HepG2 (cell line): ENCODE data around the gene GAB3. TPM values are rescaled to one million over a fixed set of nuclear protein-coding genes. Genes with fewer than 3 reads are reported as not detected.

Source experiments
- ATAC-seq: fragments of 200-7000 bp; cut with Tn5 transposase; 3 replicates; pipeline ENCODE4 v1.9.1; 2020; ENCODE audit warnings: mild to moderate bottlenecking, moderate library complexity
- BruUV-seq: library from RNA; stranded (reverse); fragments of 400-500 nt; replicated peaks from 2 replicates; lab custom pipeline; 2021; lab: Mats Ljungman, UMichigan
- CTCF ChIA-PET: fragments of 300-600 bp; formaldehyde crosslinking; extraction: SDS; loops from one replicate; lab custom pipeline; 2021; ENCODE audit warnings: low total read pairs, inconsistent platforms, low intra/inter-chr PET ratio; lab: Yijun Ruan, JAX
- POLR2A ChIA-PET: fragments of 350-600 bp; sonication (Branson Sonifier 250); formaldehyde crosslinking; loops from one replicate; lab custom pipeline; 2020; ENCODE audit warnings: antibody characterized with exemption, inconsistent platforms; lab: Yijun Ruan, JAX
- DNase-seq: peaks from one replicate; pipeline ENCODE4 v3.0.0-alpha.2; 2015; ENCODE audit warnings: low spot score
- FAIRE-seq: peaks from 3 replicates; lab custom pipeline; 2011; peaks lifted over from hg19 to GRCh38; lab: Jason Lieb, UNC
- H2AFZ ChIP-seq: one replicate; pipeline ENCODE4 v1.6.1; 2011; ENCODE audit warnings: low read length, inconsistent platforms
- H3K27ac ChIP-seq: fragments of 300-600 bp; 3 replicates; pipeline ENCODE4 v1.8.0; 2011; ENCODE audit warnings: mixed run types, mild to moderate bottlenecking, mixed read lengths, low read length, inconsistent platforms; ENCODE audit not compliant: insufficient read depth; ENCODE audit errors: extremely low read length
- H3K27me3 ChIP-seq, 2 experiments: fragments of 200-600 bp in 1 of 2; 2 replicates in 1 of 2; 3 replicates in 1 of 2; pipeline versions ENCODE4 v1.6.0 to v1.8.0; 2011; ENCODE audit warnings: low read length in 2 of 2, mild to moderate bottlenecking in 2 of 2, moderate library complexity in 2 of 2, inconsistent platforms in 1 of 2; ENCODE audit not compliant: insufficient read depth in 2 of 2, control insufficient read depth in 1 of 2
- H3K36me3 ChIP-seq, 2 experiments: fragments of 200-600 bp in 1 of 2; replicated peaks in 1 of 2; 2 replicates in 1 of 2; 3 replicates in 1 of 2; pipeline versions ENCODE4 v1.5.1 to v1.8.0; 2011; ENCODE audit warnings: low read length in 2 of 2, inconsistent platforms in 1 of 2; ENCODE audit not compliant: insufficient read depth in 2 of 2, control insufficient read depth in 1 of 2
- H3K4me1 ChIP-seq: 2 replicates; pipeline ENCODE4 v1.5.1; 2012; ENCODE audit warnings: low read length, inconsistent platforms; ENCODE audit not compliant: insufficient read depth
- H3K4me2 ChIP-seq: 2 replicates; pipeline ENCODE4 v1.6.0; 2011; ENCODE audit warnings: low read depth, low read length, inconsistent platforms
- H3K4me3 ChIP-seq, 3 experiments: fragments of 200-600 bp in 1 of 3; sonication (generic), shearing (Covaris generic) in 1 of 3; replicated peaks in 1 of 3; 2 replicates each; pipeline ENCODE4 v1.5.1; 2011 to 2016; ENCODE audit warnings: low read length in 3 of 3, inconsistent platforms in 2 of 3, low read depth in 2 of 3, mild to moderate bottlenecking in 2 of 3, control low read depth in 1 of 3, mixed read lengths in 1 of 3; ENCODE audit not compliant: insufficient read depth in 1 of 3
- H3K79me2 ChIP-seq: one replicate; pipeline ENCODE4 v1.6.1; 2011; ENCODE audit warnings: low read length, inconsistent platforms; ENCODE audit not compliant: insufficient read depth
- H3K9ac ChIP-seq: 2 replicates; pipeline ENCODE4 v1.6.0; 2011; ENCODE audit warnings: mild to moderate bottlenecking, low read depth, low read length, inconsistent platforms; ENCODE audit not compliant: insufficient read depth
- H3K9me3 ChIP-seq: 2 replicates; pipeline ENCODE4 v1.5.1; 2012; ENCODE audit warnings: mild to moderate bottlenecking, low read length
- H4K20me1 ChIP-seq: 2 replicates; pipeline ENCODE4 v1.6.0; 2011; ENCODE audit warnings: inconsistent platforms, mild to moderate bottlenecking, low read length, moderate library complexity; ENCODE audit not compliant: insufficient read depth
- FOSL1 ChIP-seq: sonication (generic); formaldehyde crosslinking; IDR thresholded peaks from 2 replicates; pipeline ENCODE4 v1.9.0; 2021; ENCODE audit warnings: missing genetic modification reagents, borderline replicate concordance
- HNRNPL ChIP-seq: fragments of 200-400 bp; formaldehyde crosslinking; IDR thresholded peaks from 2 replicates; pipeline ENCODE4 v1.6.1; 2017; ENCODE audit warnings: mild to moderate bottlenecking, low read depth, low read length
- IRX3 ChIP-seq: sonication (generic); formaldehyde crosslinking; IDR thresholded peaks from 2 replicates; pipeline ENCODE4 v1.8.1; 2023; ENCODE audit warnings: mild to moderate bottlenecking, low read depth, missing genetic modification reagents, borderline replicate concordance
- KDM1A ChIP-seq: IDR thresholded peaks from 2 replicates; pipeline ENCODE4 v1.6.1; 2016; ENCODE audit warnings: missing compliant biosample characterization
- MED1 ChIP-seq: sonication (generic); formaldehyde crosslinking; IDR thresholded peaks from 2 replicates; pipeline ENCODE4 v1.4.0; 2020; ENCODE audit warnings: missing genetic modification reagents
- MEIS2 ChIP-seq: sonication (generic); formaldehyde crosslinking; IDR thresholded peaks from 2 replicates; pipeline ENCODE4 v1.9.0; 2021; ENCODE audit warnings: mild to moderate bottlenecking, missing genetic modification reagents
- REPIN1 ChIP-seq: sonication (generic); formaldehyde crosslinking; IDR thresholded peaks from 2 replicates; pipeline ENCODE4 v1.8.0; 2022; ENCODE audit warnings: missing genetic modification reagents, low read depth, mild to moderate bottlenecking, borderline replicate concordance
- RXRB ChIP-seq: IDR thresholded peaks from 2 replicates; pipeline ENCODE4 v1.6.1; 2016; ENCODE audit warnings: borderline replicate concordance, missing genetic modification reagents, missing compliant biosample characterization
- SAP130 ChIP-seq: IDR thresholded peaks from 2 replicates; pipeline ENCODE4 v1.6.1; 2016; ENCODE audit warnings: low read depth
- SPEN ChIP-seq: sonication (generic); formaldehyde crosslinking; IDR thresholded peaks from 2 replicates; pipeline ENCODE4 v1.5.1; 2020; ENCODE audit warnings: low read depth, mild to moderate bottlenecking, missing genetic modification reagents
- TOE1 ChIP-seq: sonication (generic); formaldehyde crosslinking; IDR thresholded peaks from 2 replicates; pipeline ENCODE4 v1.4.0; 2020; ENCODE audit warnings: mild to moderate bottlenecking, missing genetic modification reagents
- USF2 ChIP-seq, 2 experiments: sonication (generic) in 1 of 2; formaldehyde crosslinking in 1 of 2; IDR thresholded peaks; 2 replicates each; pipeline versions ENCODE4 v1.5.1 to v1.6.1; 2011 to 2020; ENCODE audit warnings: borderline replicate concordance in 1 of 2, low read depth in 1 of 2, low read length in 1 of 2, mild to moderate bottlenecking in 1 of 2, missing genetic modification reagents in 1 of 2, moderate library complexity in 1 of 2
- ZNF20 ChIP-seq: sonication (generic); formaldehyde crosslinking; IDR thresholded peaks from 2 replicates; pipeline ENCODE4 v1.4.0; 2020; ENCODE audit warnings: mild to moderate bottlenecking, moderate library complexity, missing genetic modification reagents
- ZNF280B ChIP-seq: sonication (generic); formaldehyde crosslinking; IDR thresholded peaks from 2 replicates; pipeline ENCODE4 v1.5.0; 2020; ENCODE audit warnings: missing genetic modification reagents, mild to moderate bottlenecking, borderline replicate concordance
- ZNF775 ChIP-seq: sonication (generic); formaldehyde crosslinking; IDR thresholded peaks from 2 replicates; pipeline ENCODE4 v1.4.0; 2020; ENCODE audit warnings: missing genetic modification reagents, mild to moderate bottlenecking, moderate library complexity, borderline replicate concordance
- WGBS: methylation state at CpG from one replicate; pipeline ENCODE4 v1.1.6; 2017; ENCODE audit warnings: low lambda C conversion rate; 5-methylcytosine and 5-hydroxymethylcytosine counted together
- in situ Hi-C: cut with HindIII; loops from 2 replicates; pipeline ENCODE4 v1.10.0; 2017; ENCODE audit warnings: low pct_unique_long_range_greater_than_20kb; ENCODE audit not compliant: extremely low pct_ligation_motif_present
- intact Hi-C: fragments of 100-400 bp; cut with micrococcal nuclease; formaldehyde crosslinking; loops from one replicate; pipeline ENCODE4 v1.10.0; 2022; ENCODE audit not compliant: unreplicated experiment
- polyA plus RNA-seq, 8 experiments: library from polyadenylated mRNA; depleted of rRNA in 3 of 8; stranded (reverse) in 7 of 8; unstranded in 1 of 8; fragments of >200 nt; fragmentation: Illumina TruSeq in 4 of 8; extraction: Trizol in 4 of 8; gene quantifications; 2 replicates each; pipeline versions ENCODE4 v1.2.1 to v1.2.3, GENCODE V29; 2011 to 2016; ENCODE audit warnings: low read depth in 4 of 8, missing spikeins in 1 of 8, mixed read lengths in 1 of 8; ENCODE audit not compliant: insufficient read depth in 1 of 8
- total RNA-seq, 5 experiments: library from RNA; depleted of rRNA; stranded (reverse); fragments of >200 nt; fragmentation: Illumina TruSeq; extraction: Trizol; gene quantifications; 2 replicates each; pipeline ENCODE4 v1.2.3, GENCODE V29; 2016; ENCODE audit warnings: low read depth in 1 of 5
- TF ChIP-seq, protein P1 (sequence below): sonication (generic); formaldehyde crosslinking; IDR thresholded peaks from 2 replicates; pipeline ENCODE4 v1.4.0; 2020; ENCODE audit warnings: mild to moderate bottlenecking, missing genetic modification reagents

GAB3 gene
- total and polyA plus RNA-seq, 2 of the 13 experiments (the other 11 are each of a cell fraction or from before 2014, with no cell fraction given): not detected

DNA sequence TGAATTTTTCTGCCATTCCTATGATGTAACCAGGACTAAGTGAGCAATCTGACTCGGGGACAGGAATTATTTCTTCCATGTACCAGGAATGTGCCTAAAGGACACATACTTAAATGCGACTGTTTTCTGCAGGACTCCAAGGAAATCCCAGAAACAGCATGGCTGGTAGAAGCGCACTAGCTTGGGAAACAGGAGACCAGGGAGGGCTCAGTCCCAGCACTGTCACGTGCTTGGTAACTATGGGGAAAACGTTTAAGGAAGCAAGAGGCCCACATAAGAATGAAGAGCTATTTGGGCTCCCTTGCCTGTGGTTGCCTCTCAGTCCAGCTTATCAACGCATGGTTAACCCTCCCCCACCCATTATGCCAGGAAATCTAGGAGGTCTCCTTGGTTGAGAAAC, 34.8 kb upstream of the GAB3 start:
- Histone ChIP-seq H3K4me1 (peaks cover 8% of the 10 kb centered on the region), H3K9me3 (no peaks in the 10 kb centered on the region), H3K36me3 (no peaks in the 10 kb centered on the region), H4K20me1 (no peaks in the 10 kb centered on the region), H3K27ac (no peak overlapping the region), H3K4me3 (no peak overlapping the region), H3K4me2 (no peak overlapping the region), H3K27me3 (no peaks in the 10 kb centered on the region), H3K79me2 (no peaks in the 10 kb centered on the region), H2AFZ (no peak overlapping the region), H3K9ac (no peak overlapping the region)
- TF ChIP-seq RXRB (CRISPR knock-in tag) (no peak), MED1 (CRISPR knock-in tag) (no peak), FOSL1 (CRISPR knock-in tag) (no peak), MEIS2 (CRISPR knock-in tag) (no peak), ZNF20 (CRISPR knock-in tag) (no peak), IRX3 (no peak), SPEN (no peak), HNRNPL (no peak), ZNF280B (no peak), USF2 (IDR thresholded peaks at IDR 0.05; ENCODE audit: low read depth, low read length) (no peak), USF2 (CRISPR knock-in tag; IDR thresholded peaks at IDR 0.05; ENCODE audit: borderline replicate concordance) (no peak), REPIN1 (CRISPR knock-in tag) (no peak), KDM1A (CRISPR knock-in tag) (no peak), SAP130 (CRISPR knock-in tag) (no peak), TOE1 (CRISPR knock-in tag) (no peak), ZNF775 (CRISPR knock-in tag) (no peak)
- TF ChIP-seq, protein P1, sequence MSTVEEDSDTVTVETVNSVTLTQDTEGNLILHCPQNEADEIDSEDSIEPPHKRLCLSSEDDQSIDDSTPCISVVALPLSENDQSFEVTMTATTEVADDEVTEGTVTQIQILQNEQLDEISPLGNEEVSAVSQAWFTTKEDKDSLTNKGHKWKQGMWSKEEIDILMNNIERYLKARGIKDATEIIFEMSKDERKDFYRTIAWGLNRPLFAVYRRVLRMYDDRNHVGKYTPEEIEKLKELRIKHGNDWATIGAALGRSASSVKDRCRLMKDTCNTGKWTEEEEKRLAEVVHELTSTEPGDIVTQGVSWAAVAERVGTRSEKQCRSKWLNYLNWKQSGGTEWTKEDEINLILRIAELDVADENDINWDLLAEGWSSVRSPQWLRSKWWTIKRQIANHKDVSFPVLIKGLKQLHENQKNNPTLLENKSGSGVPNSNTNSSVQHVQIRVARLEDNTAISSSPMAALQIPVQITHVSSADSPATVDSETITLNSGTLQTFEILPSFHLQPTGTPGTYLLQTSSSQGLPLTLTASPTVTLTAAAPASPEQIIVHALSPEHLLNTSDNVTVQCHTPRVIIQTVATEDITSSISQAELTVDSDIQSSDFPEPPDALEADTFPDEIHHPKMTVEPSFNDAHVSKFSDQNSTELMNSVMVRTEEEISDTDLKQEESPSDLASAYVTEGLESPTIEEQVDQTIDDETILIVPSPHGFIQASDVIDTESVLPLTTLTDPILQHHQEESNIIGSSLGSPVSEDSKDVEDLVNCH (CRISPR knock-in tag): no peak
- intact Hi-C loops: no loop called here
- no TSS peak for BruUV-seq
- in situ Hi-C loops: no loop called here
- ChIA-PET CTCF (no interaction called here), POLR2A (no interaction called here)
- ATAC-seq: no peak
- FAIRE-seq: no peak
- WGBS: 50% methylated on average over 1 of the region's 6 CpGs
- DNase-seq: no peak
